Measurements from ENCODE around the gene CWC25. TPM values are rescaled to one million over a fixed set of nuclear protein-coding genes. Genes with fewer than 3 reads are reported as not detected.
"Not testable (repeated sequence)": the region's sequence is repeated elsewhere in the genome, so short reads cannot be mapped to it uniquely, and the experiment has no call there.

The CWC25 gene
- total RNA-seq, 4 donors from 2014 or later: 31.5 to 74.8 (median 34.4) TPM

- H3K27ac ChIP-seq: no peak overlapping the region
- H3K27me3 ChIP-seq: no peaks in the 10 kb centered on the region
- no peak for TF ChIP-seq POLR2AphosphoS5 (IDR thresholded peaks at IDR 0.05)
- no peak for TF ChIP-seq EP300 (IDR thresholded peaks at IDR 0.05)
- no peak for TF ChIP-seq CTCF (IDR thresholded peaks at IDR 0.05)
- TF ChIP-seq POLR2A (IDR thresholded peaks at IDR 0.05): no peak
- H3K4me3 ChIP-seq: no peak overlapping the region
- peaks cover 30% of the 10 kb centered on the region for H3K36me3 ChIP-seq
- 15% methylated on average over 1 of the region's 1 CpG for WGBS
- peaks cover 21% of the 10 kb centered on the region for H3K4me1 ChIP-seq
- no peak for DNase-seq (ENCODE audit: low spot score in 2 of 2)
- H3K9me3 ChIP-seq: no peaks in the 10 kb centered on the region
These were observed 35.9 kb downstream of the CWC25 start for GRCh38 chr17:38789185-38789584.

- H3K27me3 ChIP-seq; H3K9me3 ChIP-seq; H3K27ac ChIP-seq; H3K4me3 ChIP-seq; DNase-seq (ENCODE audit: low spot score in 2 of 2): not testable (repeated sequence)
- Histone ChIP-seq H3K36me3 (peaks cover 42% of the 10 kb centered on the region), H3K4me1 (peaks cover 19% of the 10 kb centered on the region)
- 95% methylated on average over 4 of the region's 4 CpGs for WGBS
These were observed 37.1 kb downstream of the CWC25 start for GRCh38 chr17:38787999-38788398.

DNA sequence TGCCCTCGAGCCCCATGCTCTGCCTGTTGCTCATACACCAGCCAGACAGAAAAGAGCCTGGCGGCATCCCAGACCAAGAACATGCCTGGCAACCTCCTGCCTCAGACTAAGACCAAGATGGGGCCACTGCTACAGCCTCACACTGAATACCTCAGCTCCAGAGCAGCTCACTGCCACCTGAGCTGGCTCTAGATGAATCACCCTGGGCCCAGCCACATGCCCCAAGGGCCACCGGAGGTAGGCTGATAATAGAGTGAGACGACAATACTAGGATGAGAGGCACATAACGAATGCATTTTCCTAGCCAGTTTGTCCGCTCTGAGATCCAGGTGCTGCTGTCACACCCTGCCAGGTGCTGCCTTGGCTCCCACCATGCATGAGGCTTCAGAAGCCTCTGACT, 38.7 kb downstream of the CWC25 start:
- TF ChIP-seq CTCF (IDR thresholded peaks at IDR 0.05): no peak
- TF ChIP-seq EP300 (IDR thresholded peaks at IDR 0.05): no peak
- DNase-seq (ENCODE audit: low spot score in 2 of 2): no peak
- Histone ChIP-seq H3K27me3 (no peaks in the 10 kb centered on the region), H3K36me3 (peaks cover 53% of the 10 kb centered on the region), H3K9me3 (no peaks in the 10 kb centered on the region), H3K4me1 (peaks cover 19% of the 10 kb centered on the region), H3K27ac (no peak overlapping the region), H3K4me3 (no peak overlapping the region)
- 57% methylated on average over 3 of the region's 6 CpGs for WGBS

- TF ChIP-seq POLR2AphosphoS5 (IDR thresholded peaks at IDR 0.05): no peak
- Histone ChIP-seq H3K4me3 (no peak overlapping the region), H3K27ac (no peak overlapping the region), H3K4me1 (peaks cover 6% of the 10 kb centered on the region), H3K9me3 (no peaks in the 10 kb centered on the region), H3K27me3 (no peaks in the 10 kb centered on the region), H3K36me3 (peaks cover 84% of the 10 kb centered on the region)
- DNase-seq (ENCODE audit: low spot score in 2 of 2): no peak
- 95% methylated on average over 3 of the region's 3 CpGs for WGBS
These were observed 41.9 kb downstream of the CWC25 start for GRCh38 chr17:38783227-38783626.

GRCh38 chr17:38779965-38780752, 45.0 kb downstream of the CWC25 start:
- DNase-seq (ENCODE audit: low spot score in 2 of 2): no peak
- Histone ChIP-seq H3K9me3 (no peaks in the 10 kb centered on the region), H3K4me3 (no peak overlapping the region), H3K4me1 (no peaks in the 10 kb centered on the region), H3K27me3 (no peaks in the 10 kb centered on the region), H3K27ac (no peak overlapping the region), H3K36me3 (peaks cover 100% of the 10 kb centered on the region)
- 89% methylated on average over 23 of the region's 23 CpGs for WGBS
- no peak for TF ChIP-seq EP300 (IDR thresholded peaks at IDR 0.05)
- no peak for TF ChIP-seq POLR2A (IDR thresholded peaks at IDR 0.05)
- no peak for TF ChIP-seq CTCF (IDR thresholded peaks at IDR 0.05)
- TF ChIP-seq POLR2AphosphoS5 (IDR thresholded peaks at IDR 0.05): no peak

DNA sequence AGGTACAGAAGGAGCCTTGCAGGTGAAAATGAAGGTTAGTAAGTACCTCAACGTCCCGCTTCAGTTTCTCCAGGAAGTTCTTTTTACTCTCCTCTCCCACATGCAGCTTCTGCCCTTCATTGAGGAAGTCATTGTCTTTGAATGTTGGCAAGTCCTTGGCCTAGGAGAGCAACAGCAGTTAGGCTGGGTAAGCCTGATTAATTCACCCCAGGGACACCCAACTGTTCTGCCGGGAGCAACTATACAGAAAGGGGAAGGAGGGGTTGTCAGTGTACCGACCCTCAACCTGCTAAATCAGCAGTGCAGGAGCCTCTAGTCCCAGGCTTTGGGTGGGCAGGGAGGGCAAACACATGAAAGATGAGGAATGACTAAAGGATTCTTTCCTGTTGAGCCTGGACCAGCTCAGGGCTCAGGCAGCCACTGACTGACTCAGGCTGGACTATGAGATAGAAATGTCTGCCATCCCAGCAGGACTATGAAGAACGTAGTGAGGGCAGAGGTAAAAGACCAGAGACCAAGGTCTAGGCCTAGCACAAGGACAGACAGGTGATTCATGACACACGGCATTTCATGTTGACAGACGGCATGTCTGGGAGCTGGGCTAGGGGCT, 47.4 kb downstream of the CWC25 start:
- H3K4me3 ChIP-seq: no peak overlapping the region
- no peak for TF ChIP-seq POLR2AphosphoS5 (IDR thresholded peaks at IDR 0.05)
- no peak for TF ChIP-seq CTCF (IDR thresholded peaks at IDR 0.05)
- TF ChIP-seq POLR2A (IDR thresholded peaks at IDR 0.05): no peak
- no peak for TF ChIP-seq EP300 (IDR thresholded peaks at IDR 0.05)
- no peak overlapping the region for H3K27ac ChIP-seq
- 86% methylated on average over 7 of the region's 7 CpGs for WGBS
- no peak for DNase-seq (ENCODE audit: low spot score in 2 of 2)
- no peaks in the 10 kb centered on the region for H3K4me1 ChIP-seq
- H3K27me3 ChIP-seq: no peaks in the 10 kb centered on the region
- H3K36me3 ChIP-seq: peaks cover 100% of the 10 kb centered on the region
- H3K9me3 ChIP-seq: no peaks in the 10 kb centered on the region

All from suprapubic skin (tissue), 4 donors.